Stimulated activated CD8-positive, alpha-beta memory T cell treated with anti-CD3 and anti-CD28 coated beads, Interleukin-15, amount 100 ng/mL, for 4 hours (primary cell): ENCODE results near the gene SHISA5.
"Not testable (repeated sequence)": the region's sequence is repeated elsewhere in the genome, so short reads cannot be mapped to it uniquely, and the experiment has no call there.

Source experiments
- DNase-seq, 2 donors: peaks; one replicate each; pipeline ENCODE4 v3.0.0-alpha.2; 2020; ENCODE audit warnings: low read depth in 2 of 2

SHISA5 gene, protein sequence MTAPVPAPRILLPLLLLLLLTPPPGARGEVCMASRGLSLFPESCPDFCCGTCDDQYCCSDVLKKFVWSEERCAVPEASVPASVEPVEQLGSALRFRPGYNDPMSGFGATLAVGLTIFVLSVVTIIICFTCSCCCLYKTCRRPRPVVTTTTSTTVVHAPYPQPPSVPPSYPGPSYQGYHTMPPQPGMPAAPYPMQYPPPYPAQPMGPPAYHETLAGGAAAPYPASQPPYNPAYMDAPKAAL

DNA sequence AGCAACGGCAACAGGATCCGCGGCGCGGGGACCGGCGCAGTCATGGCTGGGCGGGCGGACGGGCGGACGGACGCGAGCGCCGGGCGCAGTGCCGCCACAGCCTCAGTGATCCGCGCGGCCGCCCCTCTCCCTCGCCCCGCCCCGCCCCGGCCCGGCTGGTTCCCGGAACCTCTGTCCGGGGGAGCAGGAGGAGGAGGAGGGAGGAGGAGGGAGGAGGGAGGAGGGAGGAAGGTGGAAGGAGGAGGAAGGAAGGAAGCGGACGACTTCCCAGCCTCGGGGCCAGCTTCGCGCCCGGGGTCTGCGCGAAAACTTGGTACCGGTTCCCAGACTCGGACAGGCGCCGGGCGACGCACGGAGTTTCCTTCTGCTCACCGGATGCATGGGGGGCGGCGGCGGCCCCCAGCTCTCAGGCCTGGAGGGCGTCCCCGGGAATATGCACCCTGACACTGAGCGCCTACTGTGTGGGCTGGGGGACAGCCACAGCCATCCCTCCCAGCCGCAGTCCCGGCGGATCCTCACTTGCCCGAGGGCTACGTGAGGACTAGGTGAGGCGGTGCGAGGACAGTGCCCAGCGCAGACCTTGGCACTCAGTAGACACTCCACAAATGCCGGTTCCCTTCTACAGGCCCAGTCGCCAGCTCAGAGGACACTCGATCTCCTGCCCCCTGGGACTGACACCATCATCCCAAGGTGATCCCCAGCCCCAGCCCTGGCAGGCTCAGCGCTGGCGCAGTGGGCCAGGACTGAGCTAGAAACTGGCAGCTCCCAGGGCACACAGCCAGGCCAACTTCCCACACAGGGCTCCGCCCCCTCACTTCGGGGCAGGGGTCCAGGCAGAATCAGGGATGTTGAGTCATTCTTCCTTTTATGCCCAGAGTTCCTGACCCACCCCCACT is at the start of gene SHISA5:
Gene SHISA5 (minus strand): TSS at position 124 of the 896 bp plus-strand sequence. CDS start 80 bp downstream, at position 44.
- DNase-seq, result peak; percentile 9 to 13

DNA sequence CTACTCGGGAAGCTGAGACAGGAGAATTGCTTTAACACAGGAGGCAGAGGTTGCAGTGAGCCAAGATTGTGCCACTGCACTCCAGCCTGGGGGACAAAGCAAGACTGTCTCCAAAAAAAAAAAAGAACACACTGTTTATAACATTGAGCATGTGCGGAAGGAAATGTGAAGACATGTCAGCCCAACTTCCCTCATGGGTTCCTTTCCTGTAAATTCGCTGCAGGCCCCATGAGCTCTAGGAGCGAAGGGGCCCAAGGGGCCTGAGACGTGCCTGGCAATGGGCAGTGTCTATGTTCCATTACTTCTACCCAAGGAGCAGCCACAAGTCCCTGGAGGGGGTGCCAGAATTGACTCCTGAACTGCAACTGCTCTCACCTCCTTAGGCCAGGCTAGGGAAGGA is 49.4 kb upstream of the SHISA5 start:
- no peak for DNase-seq

DNA sequence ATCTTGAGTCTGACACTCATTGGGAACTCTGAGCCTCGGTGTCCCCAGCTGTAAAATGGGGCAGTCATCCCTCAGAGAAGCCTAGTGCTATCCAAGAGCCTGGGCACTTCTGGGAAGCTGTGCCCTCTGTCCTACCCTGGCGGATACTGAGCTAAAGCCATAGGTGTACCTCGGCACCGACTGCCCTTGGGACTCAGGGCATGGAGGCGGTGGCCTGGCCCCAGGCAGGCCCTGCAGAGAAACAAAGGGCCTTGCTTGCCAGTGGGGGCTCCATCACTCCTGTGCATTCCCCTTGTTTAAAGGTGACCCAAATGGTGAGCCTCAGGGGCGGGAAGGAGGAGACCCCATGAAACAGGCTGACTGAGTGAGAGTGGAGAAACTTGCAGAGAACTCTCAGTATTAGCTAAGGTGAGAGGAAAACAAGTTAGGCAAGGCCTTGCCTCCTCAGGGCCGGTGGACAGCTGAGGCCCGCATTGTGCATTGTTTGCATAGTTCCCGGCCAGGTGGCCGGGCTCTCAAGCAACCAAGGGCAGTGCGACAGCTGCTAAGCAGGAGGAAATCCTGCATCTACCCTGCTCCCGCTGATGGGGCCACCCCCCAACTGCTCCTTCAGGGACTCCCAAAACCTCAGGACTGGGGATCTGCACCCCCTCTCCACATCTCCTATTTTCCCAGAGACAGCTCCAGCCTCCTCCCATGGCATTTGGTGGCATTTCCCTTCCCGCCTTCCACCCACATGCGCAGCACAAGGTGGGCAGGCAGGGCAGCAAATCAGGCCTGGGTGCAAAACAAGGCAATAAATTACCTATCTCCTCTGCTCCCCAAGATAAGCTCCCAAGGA is 48.4 kb upstream of the SHISA5 start:
- no peak for DNase-seq

DNA sequence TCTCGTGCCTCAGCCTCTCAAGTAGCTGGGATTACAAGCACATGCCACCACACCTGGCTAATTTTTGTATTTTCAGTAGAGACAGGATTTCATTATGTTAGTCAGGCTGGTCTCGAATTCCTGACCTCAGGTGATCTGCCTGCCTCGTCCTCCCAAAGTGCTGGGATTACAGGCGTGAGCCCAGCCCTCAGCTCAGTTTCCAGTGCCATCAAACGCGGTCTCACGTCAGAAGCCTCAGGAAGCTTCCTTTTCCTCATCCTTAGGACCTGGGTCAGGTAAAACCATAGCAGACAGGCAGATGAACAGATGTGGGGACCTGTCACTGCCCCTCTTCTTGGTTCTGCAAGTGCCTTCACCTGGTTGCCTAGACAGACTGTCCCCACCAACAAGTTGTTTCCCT is 47.7 kb upstream of the SHISA5 start:
- not testable (repeated sequence) for DNase-seq

DNA sequence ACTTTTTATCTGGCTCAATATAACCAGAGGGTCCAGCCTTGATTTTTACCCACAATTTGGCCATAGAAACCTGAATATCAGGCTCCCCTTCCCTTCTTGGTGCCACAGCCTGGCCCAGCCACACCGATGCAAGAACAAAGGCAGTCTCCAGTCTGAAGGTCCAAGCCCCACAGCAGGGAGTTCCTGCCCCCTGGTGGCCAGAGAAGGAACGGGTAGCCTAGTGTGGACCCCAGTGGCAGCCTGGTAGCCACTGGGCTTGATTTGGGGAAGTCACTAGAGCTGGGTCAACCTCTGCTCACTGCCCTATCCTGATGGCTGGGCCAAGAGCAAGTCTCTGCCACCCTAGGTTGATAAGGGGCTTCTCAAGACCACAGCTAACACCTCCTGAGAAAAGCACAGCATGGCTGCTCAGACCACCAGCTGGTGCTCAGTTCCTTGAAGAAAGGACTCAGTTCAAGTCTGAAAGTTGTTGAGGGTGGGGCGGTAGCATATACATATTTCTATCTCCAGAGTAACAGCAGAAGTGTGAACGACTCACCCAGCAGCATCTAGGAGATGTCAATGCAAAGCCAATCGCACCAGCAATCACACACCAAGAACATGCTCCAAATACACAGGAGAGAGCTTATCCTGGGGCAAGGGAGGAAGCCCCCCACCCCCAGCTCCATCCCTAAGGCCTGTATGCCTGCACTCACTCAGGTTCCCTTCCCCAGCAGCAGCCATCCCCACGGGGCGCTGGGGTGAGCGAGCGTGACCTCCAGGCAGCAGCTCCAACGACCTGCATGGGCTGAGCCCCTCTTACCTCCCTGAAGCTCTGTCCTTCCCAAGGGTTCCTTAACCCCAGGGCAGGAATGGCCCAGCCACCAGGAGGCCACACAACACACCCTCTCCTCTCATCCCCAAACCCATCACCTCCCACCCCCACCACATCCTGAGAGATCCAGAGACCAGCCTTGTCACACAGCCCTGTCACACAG is 45.0 kb upstream of the SHISA5 start:
- peak; percentile 42 to 68 for DNase-seq

DNA sequence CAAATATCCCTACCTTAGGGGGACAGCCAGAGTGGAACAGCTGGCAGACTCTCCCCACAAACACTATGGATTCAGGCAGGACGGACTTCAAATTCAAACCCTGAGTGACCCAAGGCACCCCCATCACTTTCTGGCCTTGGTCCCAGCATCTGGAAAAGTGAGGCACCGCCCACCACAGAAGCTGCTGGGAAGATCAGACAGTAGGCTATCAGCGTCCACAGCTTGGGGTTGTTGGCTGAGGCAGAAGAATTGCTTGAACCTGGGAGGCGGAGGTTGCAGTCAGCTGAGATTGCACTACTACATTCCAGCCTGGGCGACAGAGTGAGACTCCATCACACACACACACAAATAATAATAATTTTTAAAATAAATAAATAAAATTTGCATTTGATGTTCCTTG is 44.2 kb upstream of the SHISA5 start:
- no peak for DNase-seq

DNA sequence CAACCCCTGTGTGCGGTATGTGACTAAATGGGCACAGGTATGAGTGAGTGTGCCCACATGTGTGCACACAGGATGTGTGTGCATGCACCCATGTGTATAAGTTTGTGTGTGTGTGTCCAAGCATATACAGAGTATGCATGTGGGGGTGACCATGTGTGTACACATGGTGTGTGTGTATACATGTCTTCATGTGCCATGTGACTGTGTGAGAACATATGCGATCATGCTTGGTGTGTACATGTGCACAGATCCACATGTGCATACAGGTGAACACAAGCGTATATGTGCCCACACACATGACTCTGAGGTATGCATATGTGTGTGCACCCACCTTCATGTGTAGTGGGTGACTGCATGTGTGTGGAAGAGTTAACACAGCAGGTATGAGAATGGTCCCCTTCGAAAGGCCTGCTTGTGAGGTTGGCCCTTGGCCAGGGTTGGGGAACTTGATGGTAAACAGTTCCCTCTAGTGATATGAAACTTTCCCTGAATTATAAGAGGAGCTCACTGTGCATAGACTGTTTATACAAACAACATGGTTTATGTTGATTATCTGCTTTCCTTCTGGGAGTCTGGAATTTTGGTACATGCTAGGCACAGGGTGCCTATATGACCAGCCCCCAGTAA is 42.3 kb upstream of the SHISA5 start:
- no peak for DNase-seq

DNA sequence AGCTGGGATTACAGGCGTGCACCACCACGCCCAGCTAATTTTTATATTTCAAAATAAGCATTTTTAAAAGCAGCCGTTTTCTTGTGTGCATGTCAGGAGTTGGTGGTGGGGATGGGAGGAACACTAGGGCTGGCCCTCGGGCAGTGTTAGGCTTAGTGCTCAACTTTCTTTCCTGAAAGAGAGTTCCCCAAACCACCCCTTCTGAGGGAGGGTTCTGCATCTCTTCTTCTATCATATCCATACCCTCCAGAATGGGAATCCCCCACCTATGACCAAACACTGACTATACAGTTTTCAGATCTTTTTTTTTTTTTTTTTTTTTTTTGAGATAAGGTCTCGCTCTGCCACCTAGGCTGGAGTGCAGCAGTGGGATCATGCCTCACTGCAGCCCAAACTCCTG is 40.2 kb upstream of the SHISA5 start:
- no peak for DNase-seq

DNA sequence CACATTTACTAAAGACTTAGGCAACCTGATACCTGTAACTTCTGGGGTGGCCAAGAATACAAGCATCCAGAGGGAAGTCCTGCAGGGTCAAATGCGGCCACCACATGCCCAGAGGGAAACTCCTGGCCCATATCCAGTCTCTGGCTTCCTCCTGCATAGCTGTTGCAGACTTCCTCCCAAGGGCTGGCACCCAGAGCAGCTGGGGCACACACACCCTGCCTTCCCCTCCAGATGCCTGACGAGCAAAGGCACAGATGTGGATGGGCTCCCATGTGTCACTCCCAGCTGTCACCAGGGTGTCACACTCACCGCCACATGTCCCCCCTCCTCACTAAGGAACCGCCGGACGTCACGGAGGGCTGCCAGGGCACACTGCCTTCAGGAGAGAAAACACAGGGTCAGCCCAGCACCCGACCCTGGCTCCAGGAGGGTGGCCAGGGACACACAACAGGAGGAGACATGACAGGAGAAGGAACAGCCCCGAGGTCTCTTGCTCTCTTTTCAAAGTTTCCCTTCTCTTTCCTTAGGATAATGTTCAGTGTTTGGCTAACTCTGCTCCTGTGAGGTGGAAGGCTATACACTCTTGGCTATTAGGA is 39.4 kb upstream of the SHISA5 start:
- DNase-seq, result no peak

DNA sequence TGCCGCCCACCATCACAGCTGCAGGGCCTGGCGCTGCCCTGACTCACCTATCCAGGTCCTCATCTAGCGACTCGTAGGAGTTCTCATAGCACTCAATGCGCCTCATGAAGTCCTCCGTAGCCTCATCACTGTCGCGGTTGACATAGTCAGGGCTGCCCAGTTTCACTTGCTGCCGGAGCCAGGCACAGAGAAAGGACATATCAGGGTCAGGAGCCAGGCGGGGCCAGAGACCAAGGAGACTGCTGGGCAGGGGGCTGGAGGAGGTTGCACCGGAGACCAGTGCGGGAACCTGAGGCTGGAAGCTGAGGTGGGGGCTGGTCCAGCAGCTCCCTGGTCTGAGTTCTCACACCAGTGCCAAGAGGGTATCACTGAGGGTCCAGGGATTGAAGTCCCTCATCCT is 34.5 kb upstream of the SHISA5 start:
- DNase-seq, result no peak

DNA sequence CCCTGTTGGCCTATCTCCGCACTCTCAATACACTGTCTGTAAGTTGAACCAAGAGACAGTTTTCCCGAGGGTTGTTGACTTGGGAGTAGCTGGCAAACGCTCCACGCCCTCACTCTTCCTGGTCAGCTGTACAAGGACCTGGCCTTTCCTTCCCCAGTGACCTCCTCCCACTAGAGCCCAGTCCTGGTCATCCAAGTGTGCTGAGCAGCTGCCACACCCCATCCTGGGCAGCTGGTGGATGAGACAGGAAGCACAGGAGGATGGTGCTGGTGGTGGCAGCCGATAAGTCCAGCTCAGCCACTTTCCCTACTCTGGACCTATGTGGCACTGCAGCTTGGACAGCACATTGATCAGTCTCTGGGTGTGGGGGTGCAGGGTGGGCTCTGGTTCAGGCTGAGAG is 32.8 kb upstream of the SHISA5 start:
- DNase-seq, result no peak

DNA sequence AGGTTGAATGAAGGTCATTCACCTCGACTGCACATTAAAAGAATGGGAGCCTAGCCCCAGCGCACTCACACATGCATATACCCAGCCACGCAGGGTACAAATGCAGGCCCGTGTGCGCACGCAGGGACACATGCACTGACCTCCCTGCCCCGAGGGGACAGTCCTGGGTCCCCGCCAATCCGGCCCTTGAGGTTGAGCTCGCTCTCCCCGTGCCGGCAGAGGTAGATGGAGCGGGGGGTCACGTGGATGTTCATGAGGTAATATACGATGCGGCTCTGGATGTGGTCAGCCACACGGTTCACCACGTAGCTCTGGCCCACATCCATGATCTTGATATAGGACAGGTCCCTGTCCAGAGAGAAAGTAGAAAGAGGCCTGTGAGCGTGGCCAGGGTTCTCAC is 32.1 kb upstream of the SHISA5 start:
- no peak for DNase-seq

DNA sequence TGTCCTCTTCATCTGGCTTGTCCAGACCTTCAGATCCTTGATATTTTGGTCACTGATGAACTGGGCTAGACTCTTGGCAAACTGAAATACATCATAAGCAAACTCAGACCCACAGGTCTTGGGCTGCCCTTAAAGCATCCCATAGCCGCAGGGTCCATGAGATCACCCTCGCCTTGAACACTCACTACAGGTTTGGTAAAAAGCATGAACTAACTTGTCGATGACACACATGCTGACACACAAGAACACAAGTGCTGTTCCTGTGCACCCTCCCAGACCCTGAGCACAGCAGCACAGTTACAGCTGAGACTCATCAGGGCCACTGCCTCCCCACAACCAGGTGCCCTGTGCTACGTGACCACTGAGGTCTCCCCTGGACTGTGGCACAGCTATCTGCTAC is 31.6 kb upstream of the SHISA5 start:
- no peak for DNase-seq

DNA sequence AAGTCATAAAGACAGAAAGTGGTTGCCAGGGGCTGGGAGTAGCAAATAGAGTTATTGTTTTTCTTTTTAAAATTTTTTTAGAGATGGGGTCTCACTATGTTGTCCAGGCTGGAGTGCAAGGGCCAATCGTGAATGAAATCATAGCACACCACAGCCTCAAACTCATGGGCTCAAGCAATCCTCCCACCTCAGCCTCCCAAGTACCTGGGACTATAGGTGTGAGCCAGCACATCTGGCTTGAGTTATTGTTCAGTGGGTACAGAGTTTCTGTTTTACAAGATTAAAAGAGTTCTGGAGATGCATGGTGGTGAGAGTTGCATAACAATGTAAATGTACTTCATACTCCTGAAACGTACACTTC is 29.0 kb upstream of the SHISA5 start:
- DNase-seq, result no peak

DNA sequence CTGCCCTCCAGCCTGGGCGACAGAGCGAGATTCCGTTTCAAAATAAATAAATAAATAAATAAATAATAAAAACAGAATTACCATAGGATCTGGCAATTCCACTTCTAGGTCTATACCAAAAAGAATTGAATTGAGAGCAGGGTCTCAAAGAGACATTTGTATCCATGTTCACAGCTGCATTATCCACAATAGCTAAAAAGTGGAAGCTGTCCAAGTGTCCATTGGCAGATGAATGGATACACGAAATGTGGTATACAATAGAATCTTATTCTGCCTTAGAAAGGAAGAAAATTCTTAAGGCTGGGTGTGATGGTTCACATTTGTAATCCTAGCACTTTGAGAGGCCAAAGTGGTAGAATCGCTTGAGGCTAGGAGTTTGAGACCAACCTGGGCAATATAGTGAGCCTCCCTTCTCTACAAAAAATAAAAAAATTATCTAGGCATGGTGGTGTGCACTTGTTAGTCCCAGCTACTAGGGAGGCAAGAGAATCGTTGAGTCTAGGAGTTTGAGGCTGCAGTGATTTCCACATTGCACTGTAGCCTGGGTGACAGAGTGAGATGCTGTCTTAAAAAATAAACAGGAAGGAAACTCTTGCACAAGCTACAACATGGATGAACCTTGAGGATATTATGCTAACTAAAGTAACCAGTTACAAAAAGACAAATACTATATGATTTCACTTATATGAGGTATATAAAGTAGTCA is 28.4 kb upstream of the SHISA5 start:
- no peak for DNase-seq

DNA sequence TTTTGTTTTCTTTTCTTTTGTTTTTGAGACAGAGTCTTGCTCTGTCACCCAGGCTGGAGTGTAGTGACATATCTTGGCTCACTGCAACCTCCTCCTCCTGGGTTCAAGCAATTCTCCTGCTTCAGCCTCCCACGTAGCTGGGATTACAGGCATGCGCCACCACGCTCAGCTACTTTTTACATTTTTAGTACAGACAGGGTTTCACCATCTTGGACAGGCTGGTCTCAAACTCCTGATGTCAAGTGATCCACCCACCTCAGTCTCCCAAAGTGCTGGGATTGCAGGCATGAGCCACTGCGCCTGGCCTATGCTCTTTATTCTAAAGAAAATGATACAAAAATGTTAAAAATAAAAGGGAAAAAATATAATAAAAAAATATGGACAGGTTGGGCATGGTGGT is 26.7 kb upstream of the SHISA5 start:
- not testable (repeated sequence) for DNase-seq

DNA sequence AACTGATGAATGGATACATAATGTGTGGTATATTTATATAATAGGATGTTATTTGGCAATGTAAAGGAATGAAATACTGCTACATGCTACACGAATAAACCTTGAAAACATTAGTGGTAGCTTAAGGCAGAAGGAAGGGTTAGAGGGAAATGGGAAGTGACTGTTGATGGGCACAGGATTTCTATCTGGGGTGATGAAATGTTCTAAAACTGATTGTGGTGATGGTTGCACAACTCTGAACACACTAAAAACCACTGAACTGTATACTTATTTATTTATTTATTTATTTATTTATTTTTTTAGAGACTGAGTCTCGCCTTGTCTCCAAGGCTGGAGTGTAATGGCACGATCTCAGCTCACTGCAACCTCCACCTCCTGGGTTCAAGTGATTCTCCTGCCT is 24.8 kb upstream of the SHISA5 start:
- no peak for DNase-seq

DNA sequence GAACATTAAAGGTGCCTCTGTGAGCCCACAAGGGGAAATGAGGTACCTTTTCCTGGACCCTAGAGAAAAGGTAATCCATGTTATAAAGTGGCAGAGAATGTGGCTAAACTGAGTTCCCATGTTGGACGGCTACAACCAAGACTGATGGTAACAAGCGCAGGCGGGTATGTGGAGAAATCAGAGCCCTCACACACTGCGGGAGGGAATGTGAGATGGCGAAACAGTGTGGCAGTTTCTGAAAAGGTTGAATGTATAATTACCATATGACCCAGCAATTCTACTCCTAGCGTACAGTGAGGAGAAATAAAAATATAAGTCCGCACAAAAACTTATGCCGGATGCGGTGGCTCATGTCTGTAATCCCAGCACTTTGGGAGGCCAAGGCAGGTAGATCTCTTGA is 24.1 kb upstream of the SHISA5 start:
- DNase-seq, result no peak

DNA sequence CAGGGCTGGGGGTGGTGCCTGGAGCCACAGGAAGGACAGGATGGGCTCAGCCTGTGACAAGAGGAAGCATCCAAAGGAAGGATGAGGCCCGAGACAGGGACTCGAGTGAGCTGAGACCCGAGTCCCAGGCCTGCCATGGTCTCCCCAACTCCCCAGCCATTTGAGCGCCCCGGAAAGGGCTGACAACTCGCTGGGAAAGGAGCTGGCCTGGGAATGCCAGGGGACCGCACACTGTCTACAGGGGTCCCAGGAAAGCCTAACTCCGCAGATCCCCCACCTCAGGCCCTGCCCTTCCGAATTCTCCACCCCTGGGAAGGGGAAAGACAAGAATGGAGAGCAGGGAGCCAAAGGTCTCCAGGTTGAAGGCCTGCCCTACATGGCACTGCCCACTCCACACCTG is 21.0 kb upstream of the SHISA5 start:
- no peak for DNase-seq

DNA sequence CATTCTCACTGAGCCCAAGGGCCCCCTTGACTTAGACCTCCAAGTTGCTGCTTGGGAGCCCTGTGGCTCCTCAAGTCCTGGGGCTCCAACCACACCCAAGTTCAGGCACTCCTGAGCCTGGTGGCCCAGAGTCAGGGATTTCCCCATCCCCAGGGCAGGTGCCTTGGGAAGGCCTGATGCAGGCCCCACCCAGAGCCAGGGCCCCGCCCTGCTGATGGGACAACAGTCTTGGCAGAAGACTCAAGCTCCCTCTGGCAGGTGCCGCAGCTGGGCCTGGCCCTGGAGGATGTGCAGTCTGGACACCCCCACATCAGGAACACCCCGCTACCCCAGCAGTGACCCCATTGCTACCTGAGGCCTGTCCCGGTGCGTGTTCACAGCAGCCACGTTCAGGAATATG is 17.7 kb upstream of the SHISA5 start:
- DNase-seq, result no peak
